OCI-LY7 (cell line): ENCODE results near the gene SLC52A1. TPM values are rescaled to one million over a fixed set of nuclear protein-coding genes. Genes with fewer than 3 reads are reported as not detected.

Source experiments
- BruUV-seq: library from RNA; stranded (reverse); fragments of 400-500 nt; replicated peaks from 2 replicates; lab custom pipeline; 2021; lab: Mats Ljungman, UMichigan
- CTCF ChIA-PET: fragments of 300-600 bp; sonication (Branson Sonifier 250); formaldehyde crosslinking; loops from one replicate; lab custom pipeline; 2022; ENCODE audit warnings: antibody characterized with exemption; ENCODE audit not compliant: unreplicated experiment; lab: Charles Lee
- POLR2A ChIA-PET: fragments of 300-600 bp; sonication (Branson Sonifier 250); formaldehyde crosslinking; loops from one replicate; lab custom pipeline; 2022; ENCODE audit warnings: antibody characterized with exemption; lab: Charles Lee
- DNase-seq: peaks from one replicate; pipeline ENCODE4 v3.0.0-alpha.2; 2015; ENCODE audit warnings: low spot score
- H2AFZ ChIP-seq: fragments of 200-600 bp; sonication (generic), shearing (Covaris generic); 2 replicates; pipeline ENCODE4 v1.6.1; 2014; ENCODE audit warnings: mild to moderate bottlenecking, antibody characterized with exemption, low read length, moderate library complexity
- H3K27ac ChIP-seq: fragments of 200-600 bp; sonication (generic); 2 replicates; pipeline ENCODE4 v1.5.1; 2014; ENCODE audit warnings: mixed run types, low read depth, mild to moderate bottlenecking, moderate library complexity, low read length, inconsistent platforms; ENCODE audit not compliant: poor library complexity, severe bottlenecking
- H3K36me3 ChIP-seq: fragments of 200-600 bp; sonication (generic); 2 replicates; pipeline ENCODE4 v1.6.1; 2014; ENCODE audit warnings: mild to moderate bottlenecking, antibody characterized with exemption, low read length, moderate library complexity, mixed read lengths; ENCODE audit not compliant: insufficient read depth
- H3K4me1 ChIP-seq: fragments of 200-600 bp; sonication (generic); 2 replicates; pipeline ENCODE4 v1.5.1; 2014; ENCODE audit warnings: mild to moderate bottlenecking, low read length; ENCODE audit not compliant: insufficient read depth, poor library complexity, severe bottlenecking
- H3K4me2 ChIP-seq: fragments of 200-600 bp; sonication (generic); 2 replicates; pipeline ENCODE4 v1.6.1; 2014; ENCODE audit warnings: mild to moderate bottlenecking, low read length
- H3K4me3 ChIP-seq: fragments of 200-600 bp; sonication (generic); 2 replicates; pipeline ENCODE4 v1.5.1; 2014; ENCODE audit warnings: mild to moderate bottlenecking, low read depth, low read length; ENCODE audit not compliant: poor library complexity, severe bottlenecking
- H3K79me2 ChIP-seq: fragments of 200-600 bp; sonication (generic); 2 replicates; pipeline ENCODE4 v1.6.1; 2016; ENCODE audit warnings: low read depth, mild to moderate bottlenecking, low read length, moderate library complexity, mixed read lengths; ENCODE audit not compliant: insufficient read depth
- H3K9me2 ChIP-seq: fragments of 200-600 bp; sonication (generic); 2 replicates; pipeline ENCODE4 v1.6.1; 2016; ENCODE audit warnings: mild to moderate bottlenecking, low read length, mixed read lengths; ENCODE audit not compliant: insufficient read depth
- H3K9me3 ChIP-seq: fragments of 200-600 bp; sonication (generic); 2 replicates; pipeline ENCODE4 v1.6.1; 2014; ENCODE audit warnings: mild to moderate bottlenecking, mixed run types, low read length, mixed read lengths
- H4K20me1 ChIP-seq: fragments of 200-600 bp; sonication (generic); 2 replicates; pipeline ENCODE4 v1.6.1; 2014; ENCODE audit warnings: mild to moderate bottlenecking, antibody characterized with exemption, low read length, moderate library complexity, mixed read lengths; ENCODE audit not compliant: insufficient read depth
- CTCF ChIP-seq: fragments of 200-600 bp; sonication (generic); conservative IDR thresholded peaks from 2 replicates; pipeline ENCODE4 v1.5.1; 2014; ENCODE audit warnings: mild to moderate bottlenecking, antibody characterized with exemption, low read length, moderate library complexity, mixed read lengths
- EZH2phosphoT487 ChIP-seq: fragments of 200-600 bp; sonication (generic); IDR thresholded peaks from 2 replicates; pipeline ENCODE4 v1.6.1; 2018; ENCODE audit warnings: low read depth, borderline replicate concordance, mild to moderate bottlenecking, mixed run types, antibody characterized with exemption, low read length, moderate library complexity, mixed read lengths
- intact Hi-C: fragments of 100-400 bp; cut with micrococcal nuclease; formaldehyde crosslinking; loops from one replicate; pipeline ENCODE4 v1.10.0; 2022; ENCODE audit not compliant: unreplicated experiment
- total RNA-seq, 2 experiments: library from RNA; depleted of rRNA in 1 of 2; stranded (reverse); fragments of >200 nt in 1 of 2; shearing (Covaris generic) in 1 of 2; gene quantifications; 2 replicates each; pipeline ENCODE4 v1.2.3, GENCODE V29; 2014 to 2022

Gene SLC52A1
- total RNA-seq, 2 experiments from 2014 or later = not detected

GRCh38 chr17:5034063-5034462, 1.2 kb downstream of the SLC52A1 start:
- H3K27ac ChIP-seq = no peak overlapping the region
- H2AFZ ChIP-seq = no peak overlapping the region
- no peaks in the 10 kb centered on the region for H4K20me1 ChIP-seq
- no TSS peak for BruUV-seq
- DNase-seq = no peak
- no peaks in the 10 kb centered on the region for H3K79me2 ChIP-seq
- peaks cover 38% of the 10 kb centered on the region for H3K4me1 ChIP-seq
- CTCF ChIA-PET = interaction anchor here (0.6 kb wide), 1 partner anchor 28 kb away, joined by 3 read pairs; no protein-coding TSS in a partner anchor
- H3K9me3 ChIP-seq = no peaks in the 10 kb centered on the region
- H3K9me2 ChIP-seq = no peaks in the 10 kb centered on the region
- TF ChIP-seq CTCF = no peak
- no peak for TF ChIP-seq EZH2phosphoT487
- no peak overlapping the region for H3K4me2 ChIP-seq
- no peaks in the 10 kb centered on the region for H3K36me3 ChIP-seq
- POLR2A ChIA-PET = interaction anchor here (0.6 kb wide), 2 partner anchors 17 to 179 kb away, joined by 3 read pairs; no protein-coding TSS in a partner anchor
- intact Hi-C loops = loop anchor here (5.0 kb wide), 1 partner anchor 47 kb away; the partner anchor contains the start of gene CAMTA2
- H3K4me3 ChIP-seq = no peak overlapping the region

- no peak for DNase-seq
- Histone ChIP-seq H3K4me1 (peaks cover 38% of the 10 kb centered on the region), H3K4me2 (no peak overlapping the region), H3K9me2 (no peaks in the 10 kb centered on the region), H4K20me1 (no peaks in the 10 kb centered on the region), H3K4me3 (no peak overlapping the region), H2AFZ (no peak overlapping the region), H3K27ac (no peak overlapping the region), H3K36me3 (no peaks in the 10 kb centered on the region), H3K9me3 (no peaks in the 10 kb centered on the region), H3K79me2 (no peaks in the 10 kb centered on the region)
- no TSS peak for BruUV-seq
- intact Hi-C loops = loop anchor here (5.0 kb wide), 1 partner anchor 46 kb away; the partner anchor contains the start of gene CAMTA2
- ChIA-PET CTCF (no interaction called here), POLR2A (no interaction called here)
- no peak for TF ChIP-seq EZH2phosphoT487
- TF ChIP-seq CTCF = peak; percentile 37
These were observed 1.7 kb downstream of the SLC52A1 start for GRCh38 chr17:5033352-5034015.

- CTCF ChIA-PET = no interaction called here
- peaks cover 38% of the 10 kb centered on the region for H3K4me1 ChIP-seq
- H3K4me3 ChIP-seq = no peak overlapping the region
- H3K79me2 ChIP-seq = no peaks in the 10 kb centered on the region
- H4K20me1 ChIP-seq = no peaks in the 10 kb centered on the region
- TF ChIP-seq EZH2phosphoT487 = no peak
- DNase-seq = no peak
- intact Hi-C loops = loop anchor here (5.0 kb wide), 1 partner anchor 46 kb away; the partner anchor contains the start of gene CAMTA2
- H3K27ac ChIP-seq = no peak overlapping the region
- no peaks in the 10 kb centered on the region for H3K9me2 ChIP-seq
- POLR2A ChIA-PET = no interaction called here
- no TSS peak for BruUV-seq
- no peaks in the 10 kb centered on the region for H3K9me3 ChIP-seq
- H3K4me2 ChIP-seq = no peak overlapping the region
- no peaks in the 10 kb centered on the region for H3K36me3 ChIP-seq
- no peak overlapping the region for H2AFZ ChIP-seq
These were observed 2.4 kb downstream of the SLC52A1 start for GRCh38 chr17:5032865-5033264.
